Lower leg skin (tissue), 3 donors: ENCODE data around the gene CCNYL1.

Experiments used
- CTCF ChIP-seq, 3 donors: fragments of 450-650 bp; IDR thresholded peaks; one replicate each; pipeline ENCODE4 v1.5.1; 2016; ENCODE audit warnings: antibody characterized with exemption in 3 of 3, mild to moderate bottlenecking in 3 of 3, moderate library complexity in 2 of 3
- POLR2A ChIP-seq, 2 donors: fragments of 450-650 bp; IDR thresholded peaks; one replicate each; pipeline ENCODE4 v1.6.1; 2016 to 2017; ENCODE audit warnings: antibody characterized with exemption in 2 of 2, mild to moderate bottlenecking in 1 of 2, moderate library complexity in 1 of 2

GRCh38 chr2:207758025-207758424 is 46.6 kb downstream of the CCNYL1 start:
- TF ChIP-seq CTCF (IDR thresholded peaks at IDR 0.05) (no peak), POLR2A (IDR thresholded peaks at IDR 0.05) (no peak)
